GM12865 (cell line): Measurements from ENCODE around the gene TRIM45.
"Not testable (repeated sequence)": the region's sequence is repeated elsewhere in the genome, so short reads cannot be mapped to it uniquely, and the experiment has no call there.

Experiments used
- DNase-seq: peaks from one replicate; pipeline ENCODE4 v3.0.0; 2010; ENCODE audit warnings: low read depth
- H3K4me3 ChIP-seq: 2 replicates; pipeline ENCODE4 v1.5.1; 2011; ENCODE audit warnings: mild to moderate bottlenecking, low read depth, low read length, control low read depth
- CTCF ChIP-seq: IDR thresholded peaks from 2 replicates; pipeline ENCODE4 v1.5.1; 2011; ENCODE audit warnings: low read length, control low read depth, low read depth, inconsistent platforms; ENCODE audit not compliant: insufficient read depth; ENCODE audit errors: missing control alignments

Gene TRIM45

GRCh38 chr1:117161887-117162286, 40.3 kb upstream of the TRIM45 start:
- H3K4me3 ChIP-seq, result no peak overlapping the region
- no peak for TF ChIP-seq CTCF
- DNase-seq, result no peak

- not testable (repeated sequence) for H3K4me3 ChIP-seq, DNase-seq
Observed at GRCh38 chr1:117151305-117151704, 29.8 kb upstream of the TRIM45 start.

GRCh38 chr1:117150316-117150715, 28.8 kb upstream of the TRIM45 start:
- TF ChIP-seq CTCF, result no peak
- DNase-seq, result no peak
- H3K4me3 ChIP-seq, result no peak overlapping the region

GRCh38 chr1:117147856-117148588, 26.5 kb upstream of the TRIM45 start:
- TF ChIP-seq CTCF, result no peak

GRCh38 chr1:117147341-117147831, 25.8 kb upstream of the TRIM45 start:
- H3K4me3 ChIP-seq, result no peak overlapping the region
- no peak for TF ChIP-seq CTCF
- no peak for DNase-seq

More at GRCh38 chr1:117147856-117148588, 26.5 kb upstream of the TRIM45 start:
- no peak overlapping the region for H3K4me3 ChIP-seq
- no peak for DNase-seq

GRCh38 chr1:117146575-117147340, 25.2 kb upstream of the TRIM45 start:
- H3K4me3 ChIP-seq, result no peak overlapping the region
- no peak for DNase-seq
- TF ChIP-seq CTCF, result no peak

GRCh38 chr1:117146072-117146471, 24.5 kb upstream of the TRIM45 start:
- DNase-seq, result no peak
- no peak overlapping the region for H3K4me3 ChIP-seq
- TF ChIP-seq CTCF, result no peak
